ENCODE results near the gene ANK3. TPM values are rescaled to one million over a fixed set of nuclear protein-coding genes. Genes with fewer than 3 reads are reported as not detected.

The ANK3 gene
- total RNA-seq, 1 donor from 2014 or later: 260 TPM

DNA sequence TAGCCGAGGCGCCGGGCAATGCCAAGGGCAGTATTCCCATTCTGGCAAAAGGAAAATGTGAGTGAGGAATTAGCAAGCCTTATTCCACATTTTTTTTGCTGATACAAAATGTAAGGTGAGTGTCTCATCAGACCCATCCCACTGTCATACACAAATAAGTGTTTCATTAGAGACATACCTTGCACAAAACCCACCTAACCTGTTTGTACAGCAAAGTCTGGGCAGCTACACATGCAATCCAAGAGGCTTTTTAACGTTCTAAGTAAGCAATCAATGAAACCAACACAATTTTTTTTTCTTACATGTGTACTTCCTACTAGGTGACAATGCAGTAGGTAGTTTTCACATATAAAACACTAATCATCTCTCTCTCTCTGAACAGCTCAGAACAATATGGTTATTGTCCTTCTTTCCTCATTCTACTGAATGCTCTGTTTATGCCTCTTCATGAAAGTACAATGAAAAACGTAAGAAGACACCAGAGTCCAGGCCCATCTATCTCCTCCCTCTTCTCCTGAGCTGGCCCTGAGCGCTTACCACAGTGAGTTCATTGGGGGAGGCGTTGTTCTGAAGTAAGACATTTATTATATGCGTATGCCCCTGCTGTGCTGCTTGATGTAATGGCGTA is 217.2 kb downstream of the ANK3 start:
- DNase-seq: no peak

DNA sequence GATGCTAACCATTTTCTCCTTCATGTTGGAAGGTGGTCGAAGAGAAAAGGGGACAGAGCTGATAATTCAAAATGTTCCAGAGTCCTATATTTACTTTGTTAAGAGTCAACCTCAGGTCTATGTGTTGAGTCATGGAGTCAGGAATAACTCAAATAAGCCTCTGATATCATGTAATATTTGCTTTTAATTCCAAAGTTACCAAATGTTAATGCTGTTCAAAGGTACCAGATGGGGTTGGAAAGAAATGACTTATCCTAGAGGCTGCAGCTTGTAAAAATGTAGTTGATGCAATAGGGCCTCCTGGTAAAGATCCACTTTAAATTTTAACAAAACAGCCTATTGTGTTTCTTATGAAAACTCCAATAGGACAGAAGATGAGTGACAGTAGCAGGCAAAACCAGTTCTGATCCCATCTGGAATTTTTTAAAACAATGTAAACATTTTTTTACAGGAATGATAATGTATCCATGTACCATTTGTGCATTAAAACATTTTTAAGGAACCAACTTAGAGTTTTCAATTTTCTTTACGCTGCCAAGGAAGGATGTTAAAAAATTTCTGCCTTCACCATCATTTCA is 218.2 kb downstream of the ANK3 start:
- DNase-seq: no peak

DNA sequence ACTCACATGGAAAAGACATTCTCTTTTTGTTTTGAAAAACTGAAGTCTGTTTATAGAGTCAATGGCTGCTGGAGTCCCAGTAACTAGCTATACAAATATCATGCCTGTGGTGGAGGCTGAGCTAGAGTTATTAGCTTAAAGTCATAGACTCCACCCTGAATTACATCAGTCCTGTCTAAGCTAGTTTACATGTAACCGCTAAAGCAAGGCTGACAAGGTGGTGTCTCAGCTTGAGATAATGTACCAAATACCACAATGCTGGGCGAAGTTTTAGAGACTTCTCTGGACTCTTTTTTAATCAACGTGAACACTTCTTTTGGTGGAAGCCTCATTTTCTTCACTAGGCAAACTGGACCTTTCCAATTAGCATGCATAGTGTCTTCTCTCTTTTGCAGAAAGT is 219.4 kb downstream of the ANK3 start:
- no peak for DNase-seq

DNA sequence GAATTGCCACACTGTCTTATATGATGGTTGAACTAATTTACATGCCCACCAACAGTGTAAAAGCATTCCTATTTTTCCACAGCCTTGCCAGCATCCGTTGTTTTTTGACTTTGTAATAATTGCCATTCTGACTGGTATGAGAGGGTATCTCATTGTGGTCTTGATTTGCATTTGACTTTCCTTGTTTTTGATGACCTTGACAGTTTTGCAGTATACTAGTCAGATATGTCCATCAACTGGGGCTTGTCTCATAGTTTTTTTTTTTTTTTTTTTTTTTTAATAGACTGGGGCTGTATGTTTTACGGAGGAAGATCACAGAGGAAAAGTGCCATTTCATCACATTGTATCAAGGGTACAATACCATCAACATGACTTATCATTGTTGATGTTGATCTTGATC is 220.6 kb downstream of the ANK3 start:
- no peak for DNase-seq

DNA sequence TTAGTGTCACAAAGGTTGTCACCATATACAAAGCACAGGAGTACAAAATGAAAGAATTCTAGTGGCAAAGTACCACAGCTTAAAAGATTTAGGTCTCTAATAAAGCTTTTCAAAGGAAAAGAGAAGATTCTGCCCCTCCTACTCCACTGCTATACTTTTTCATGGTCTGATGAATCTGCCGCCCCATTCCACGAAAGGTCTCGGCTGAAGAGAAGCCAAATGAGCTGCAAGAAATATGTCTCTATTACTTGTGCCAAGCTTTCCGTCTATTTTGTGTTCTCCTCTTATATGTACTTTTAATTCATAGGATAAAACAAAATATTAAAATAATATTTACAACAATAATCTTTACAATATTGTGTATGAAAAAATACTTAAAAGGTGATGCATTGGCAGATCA is 222.6 kb downstream of the ANK3 start:
- DNase-seq: no peak

DNA sequence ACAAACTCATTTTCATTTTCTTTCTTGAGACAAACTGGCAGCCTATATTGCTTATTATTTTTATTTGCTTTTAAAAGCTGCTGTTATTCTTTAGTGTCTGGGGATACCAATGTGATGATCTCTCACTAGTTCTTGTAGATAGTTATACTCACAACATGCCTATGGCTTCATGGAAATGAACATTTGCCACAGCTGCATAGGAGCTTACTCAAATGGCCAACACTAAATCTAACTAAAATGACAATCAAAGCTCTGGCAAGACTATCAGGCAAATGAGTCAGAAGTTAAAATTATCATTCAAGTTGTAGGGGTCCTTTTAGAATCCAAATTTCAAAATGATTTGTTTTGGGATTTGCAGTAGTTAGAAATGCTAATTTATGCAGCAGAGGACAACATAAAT is 225.9 kb downstream of the ANK3 start:
- no peak for DNase-seq

DNA sequence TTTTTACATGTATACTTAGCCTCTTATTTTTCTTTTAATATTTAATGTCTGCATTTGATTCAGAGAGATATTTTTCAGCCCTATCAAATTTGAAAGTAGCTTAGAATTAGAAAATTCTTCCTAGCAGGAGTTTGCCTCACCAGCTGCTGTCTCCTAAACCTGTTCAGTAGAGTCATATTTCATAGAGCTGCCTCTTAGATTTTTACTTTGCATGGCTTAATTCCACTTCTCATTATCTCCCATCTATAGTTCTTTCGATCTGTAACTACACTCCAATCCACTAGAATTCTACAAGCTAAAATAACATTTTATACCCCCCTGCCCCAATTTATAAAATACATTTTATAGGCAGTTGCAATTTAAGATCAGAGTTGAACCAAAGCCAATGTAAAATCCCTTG is 227.0 kb downstream of the ANK3 start:
- no peak for DNase-seq

DNA sequence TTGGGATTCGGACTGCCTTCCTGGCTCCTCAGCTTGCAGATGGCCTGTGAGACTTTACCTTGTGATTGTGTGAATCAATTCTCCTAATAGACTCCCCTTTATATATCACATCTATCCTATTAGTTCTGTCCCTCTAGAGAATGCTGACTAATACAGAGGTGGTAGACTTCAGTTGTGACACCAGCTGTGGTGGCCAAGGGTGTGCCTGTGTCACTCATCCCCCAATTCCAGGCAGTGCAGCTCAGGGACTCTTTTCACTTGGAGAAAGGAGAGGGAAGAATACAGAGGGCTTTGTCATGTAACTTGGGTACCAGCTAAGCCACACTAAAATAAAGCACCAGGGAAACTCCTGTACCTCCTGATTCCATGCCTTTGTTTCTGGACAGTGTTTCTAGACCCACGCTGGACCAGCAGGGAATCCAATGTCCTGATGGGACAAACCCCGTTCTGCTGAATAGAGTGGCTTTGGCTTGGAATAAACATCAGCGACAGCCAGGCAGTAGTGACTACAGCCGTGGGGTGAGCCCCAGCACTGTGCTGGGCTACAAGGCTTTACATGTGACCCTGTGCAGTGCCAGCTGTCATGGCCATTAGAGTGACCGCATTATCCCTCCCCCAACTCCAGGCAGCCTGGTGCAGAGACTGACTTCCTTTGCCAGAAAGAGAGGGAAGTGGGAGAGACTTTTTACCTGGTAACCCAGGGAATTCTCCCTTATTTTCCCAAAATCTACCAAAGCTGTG is 233.6 kb downstream of the ANK3 start:
- DNase-seq: peak; percentile 3

DNA sequence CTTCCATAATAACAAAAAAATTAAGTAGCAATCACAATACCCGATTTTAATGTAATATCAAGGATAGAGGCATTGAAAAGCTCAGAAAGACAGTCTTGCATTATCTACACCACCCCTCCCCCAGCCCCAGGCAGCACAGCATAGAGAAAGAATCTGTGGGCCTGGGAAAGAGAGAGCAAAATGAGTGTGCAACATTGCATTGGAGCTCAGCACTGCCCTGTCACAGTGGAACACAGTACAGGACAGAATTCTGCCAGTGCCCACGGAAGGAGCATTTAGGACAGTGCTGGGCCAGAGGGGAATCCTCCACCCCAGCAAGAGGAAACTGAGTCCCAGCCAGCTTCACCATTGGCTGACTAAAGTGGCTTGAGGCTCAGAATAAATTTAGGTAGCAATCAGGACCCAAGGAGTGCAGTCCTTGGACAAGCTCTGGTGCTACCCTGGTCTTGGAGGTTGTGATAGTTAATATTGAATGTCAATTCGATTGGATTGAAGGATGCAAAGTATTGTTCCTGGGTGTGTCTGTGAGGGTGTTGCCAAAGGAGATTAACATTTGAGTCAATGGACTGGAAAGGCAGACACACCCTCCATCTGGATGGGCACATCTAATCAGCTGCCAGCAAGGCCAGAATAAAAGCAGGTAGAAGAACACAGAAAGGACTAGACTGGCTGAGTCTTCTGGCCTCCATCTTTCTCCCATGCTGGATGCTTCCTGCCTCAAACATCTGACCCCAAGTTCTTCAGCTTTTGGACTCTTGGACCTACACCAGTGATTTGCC is 234.4 kb downstream of the ANK3 start:
- DNase-seq: no peak

DNA sequence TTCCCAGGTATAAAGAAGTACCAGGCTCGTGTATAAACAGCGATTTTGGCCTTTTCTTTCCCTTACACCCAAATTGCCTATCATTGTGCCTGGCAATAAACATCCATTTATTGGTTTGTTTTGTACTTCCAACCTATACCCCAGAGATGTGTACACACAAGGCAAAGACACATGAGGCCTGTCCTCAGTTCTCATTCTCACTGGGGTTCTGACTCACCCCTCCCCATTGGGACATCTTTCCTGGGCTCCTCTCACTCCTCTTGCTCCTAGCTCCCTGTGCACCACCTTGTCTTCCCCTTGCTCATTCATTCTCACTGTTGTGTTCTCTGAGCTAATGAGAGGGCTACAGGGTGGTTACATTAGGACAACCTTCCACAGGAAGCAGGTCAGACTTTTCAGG is 240.7 kb downstream of the ANK3 start:
- no peak for DNase-seq

DNA sequence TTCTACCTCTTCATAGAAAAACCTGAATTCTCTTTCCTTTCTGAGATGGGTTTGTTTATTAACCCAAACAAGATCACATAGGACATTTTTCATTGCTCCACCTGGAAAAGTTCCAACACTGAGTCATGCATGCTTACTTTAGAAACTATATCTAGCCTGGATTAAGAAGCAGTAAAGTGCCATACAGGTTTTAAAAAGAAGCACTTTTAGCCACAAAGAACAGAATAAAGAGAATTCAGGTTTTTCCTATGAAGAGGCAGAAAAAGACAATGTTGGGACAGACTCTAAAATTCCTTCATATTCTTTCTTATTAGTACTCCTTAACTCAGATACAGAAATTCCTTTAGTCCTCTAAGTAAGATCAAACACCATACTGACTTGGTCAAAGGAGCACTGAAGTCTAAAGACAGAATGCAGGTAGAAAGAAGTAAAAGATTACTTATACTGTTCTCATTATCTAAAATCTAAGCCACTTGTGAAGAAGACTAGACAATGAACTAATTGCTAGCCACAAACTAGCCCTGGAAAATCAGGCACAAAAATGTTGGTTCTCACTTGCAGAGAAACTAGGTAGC is 241.3 kb downstream of the ANK3 start:
- DNase-seq: no peak

DNA sequence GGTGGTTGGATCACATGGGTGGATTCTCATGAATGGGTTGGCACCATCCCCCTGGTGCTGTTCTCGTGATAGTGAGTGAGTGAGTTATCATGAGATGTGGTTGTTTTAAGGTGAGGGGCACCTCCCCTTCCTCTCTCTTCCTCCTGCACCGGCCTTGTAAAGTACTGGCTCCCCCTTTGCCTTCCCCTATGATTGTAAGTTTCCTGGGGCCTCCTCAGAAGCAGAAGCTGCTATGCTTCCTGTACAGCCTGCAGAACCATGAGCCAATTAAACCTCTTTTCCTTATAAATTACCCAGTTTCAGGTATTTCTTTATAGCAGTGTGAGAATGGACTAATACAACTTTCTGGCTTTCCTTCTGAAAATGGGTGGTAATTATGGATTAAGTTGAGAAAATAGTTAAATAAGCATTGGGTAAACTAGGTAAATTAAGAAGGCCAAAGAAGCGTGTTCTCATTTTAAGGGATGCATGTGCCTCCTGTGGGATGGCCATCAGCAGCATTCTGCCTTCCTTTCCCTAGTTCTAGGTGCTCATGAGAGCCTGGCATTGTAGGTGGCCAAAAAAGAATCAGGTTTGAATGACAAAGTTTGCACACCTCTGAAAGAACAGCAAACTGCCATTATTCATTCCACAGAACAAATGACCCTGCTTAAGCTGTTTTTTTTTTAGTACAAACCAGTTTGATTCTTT is 242.0 kb downstream of the ANK3 start:
- DNase-seq: no peak

DNA sequence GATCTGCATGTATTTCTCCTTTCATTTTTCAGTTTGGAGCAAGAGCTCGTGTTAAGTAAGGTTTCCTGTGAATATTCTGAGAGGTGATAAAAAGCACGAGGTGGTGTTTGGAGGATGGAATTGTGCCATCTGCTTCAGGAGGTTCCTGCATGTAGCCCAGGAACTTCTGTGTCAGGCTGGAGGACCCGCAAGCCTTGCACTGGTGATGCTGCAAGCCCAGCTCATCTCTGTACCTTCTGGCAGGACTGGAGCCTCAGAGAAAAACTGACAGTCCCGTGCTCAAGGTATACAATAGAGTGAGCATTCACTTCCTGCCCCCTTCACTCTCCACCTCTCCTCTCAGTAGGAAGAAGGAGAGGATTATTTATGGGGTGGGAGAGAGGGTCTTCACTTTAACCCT is 242.7 kb downstream of the ANK3 start:
- DNase-seq: no peak

DNA sequence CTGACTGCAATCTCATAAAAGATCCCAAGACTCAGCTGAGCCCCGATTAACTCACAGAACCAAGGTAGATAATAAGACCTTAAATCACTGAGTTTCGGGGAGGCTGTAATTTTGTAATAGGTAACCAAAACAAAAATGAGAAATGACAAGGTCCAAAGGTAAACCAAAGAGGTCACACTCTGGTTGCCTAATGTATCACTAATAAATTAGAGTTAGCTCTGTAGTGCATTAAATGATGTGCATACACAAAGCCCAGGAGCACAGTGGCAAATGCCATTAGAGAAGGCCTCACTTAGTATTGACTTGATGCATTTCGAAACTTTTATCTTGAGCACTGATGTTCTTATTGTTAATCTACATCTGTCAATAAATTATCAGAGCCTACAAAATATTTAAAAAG is 245.6 kb downstream of the ANK3 start:
- no peak for DNase-seq

DNA sequence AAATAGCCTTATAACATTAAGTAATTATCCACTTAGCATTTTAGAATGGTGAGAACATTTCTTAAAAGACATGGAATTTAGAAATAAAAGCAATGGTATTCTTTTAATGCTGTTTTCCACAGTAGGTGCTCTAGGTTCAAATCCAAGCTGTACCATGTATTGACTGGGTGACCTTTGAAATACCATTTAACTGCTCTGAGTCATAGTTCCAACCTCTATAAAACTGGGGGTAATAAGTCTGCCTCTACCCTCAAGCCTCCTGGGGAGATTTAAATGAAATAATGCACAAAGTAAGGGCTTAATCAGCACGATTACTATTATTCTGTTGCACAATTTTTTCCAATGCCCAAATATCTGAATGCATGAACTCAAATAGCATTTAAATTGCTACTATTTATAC is 246.9 kb downstream of the ANK3 start:
- no peak for DNase-seq

DNA sequence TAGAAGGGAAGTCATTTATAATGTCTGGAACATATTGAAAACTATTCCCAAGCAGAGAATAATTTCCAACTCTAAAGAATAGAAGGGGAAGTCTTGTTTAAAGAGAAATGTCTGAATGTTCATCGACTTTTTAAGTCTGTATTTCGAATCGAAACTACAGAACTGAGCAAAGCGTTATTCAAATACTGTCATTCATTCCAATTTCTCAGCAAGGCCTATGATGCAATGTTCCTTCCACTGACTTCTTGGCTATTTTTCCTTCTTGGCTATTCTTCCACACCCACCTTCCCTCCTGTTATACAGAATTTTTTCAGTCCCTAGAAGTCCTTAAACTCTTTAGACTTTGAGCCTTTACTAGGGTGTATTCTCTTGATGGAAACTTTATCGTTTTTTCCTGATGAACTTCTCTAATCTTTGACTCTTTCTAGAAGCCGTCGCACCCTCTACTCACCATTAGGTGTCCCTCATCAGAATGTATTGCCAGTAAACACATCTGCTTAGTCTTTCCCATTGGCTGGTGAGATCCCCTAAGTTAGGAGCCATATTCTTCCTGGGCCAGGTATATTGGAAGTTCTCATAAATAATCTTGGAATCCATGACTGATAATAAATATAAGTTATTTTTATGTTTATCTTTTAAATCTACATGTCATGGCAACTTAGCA is 247.6 kb downstream of the ANK3 start:
- DNase-seq: no peak

DNA sequence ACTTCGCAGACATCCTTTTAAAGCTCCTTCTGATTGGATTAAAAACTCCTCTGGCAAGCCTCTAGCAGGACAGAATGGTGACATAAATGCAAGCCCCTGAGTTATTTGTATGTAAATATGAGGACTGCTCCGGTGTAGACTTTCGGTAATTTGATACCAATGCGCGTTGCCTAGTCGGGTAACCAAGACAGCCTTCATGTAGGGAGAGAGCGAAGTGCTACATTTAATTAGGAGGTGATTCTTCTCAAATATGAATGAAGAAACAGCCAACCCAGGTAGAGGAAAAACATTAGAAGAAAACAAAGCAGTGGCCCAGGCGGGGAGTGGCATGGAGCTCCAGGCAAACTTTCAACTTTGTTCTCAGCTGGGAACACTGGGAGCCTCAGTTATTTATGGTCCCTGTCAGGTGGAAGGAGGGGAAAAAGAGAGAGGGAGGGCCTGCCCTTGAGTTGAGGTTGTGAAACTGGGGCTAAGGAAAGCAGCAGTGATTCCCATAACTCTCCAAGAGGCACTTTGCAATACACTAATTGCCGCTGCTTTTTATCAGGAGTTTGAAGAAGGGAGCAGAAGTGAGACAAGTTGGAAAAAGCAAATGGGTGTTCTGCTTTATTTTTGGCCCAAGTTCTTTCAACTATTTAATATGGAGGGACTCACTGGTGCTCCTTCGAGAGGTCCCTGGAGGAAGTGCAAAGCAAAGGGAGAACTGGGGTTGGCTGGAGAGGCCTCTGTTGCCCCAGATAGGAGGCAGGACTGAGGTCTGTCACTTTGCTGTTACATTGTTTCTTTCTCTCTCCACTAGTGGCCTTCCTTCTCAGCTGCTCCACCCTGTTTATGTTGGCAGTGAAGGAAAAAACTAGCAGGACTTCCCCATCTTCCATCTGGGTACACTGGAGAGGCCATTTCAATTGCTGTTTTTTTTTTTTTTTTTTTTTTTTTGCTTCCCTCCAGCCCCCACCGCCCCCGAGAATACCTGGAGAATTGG is 248.7 kb downstream of the ANK3 start:
- DNase-seq: no peak

DNA sequence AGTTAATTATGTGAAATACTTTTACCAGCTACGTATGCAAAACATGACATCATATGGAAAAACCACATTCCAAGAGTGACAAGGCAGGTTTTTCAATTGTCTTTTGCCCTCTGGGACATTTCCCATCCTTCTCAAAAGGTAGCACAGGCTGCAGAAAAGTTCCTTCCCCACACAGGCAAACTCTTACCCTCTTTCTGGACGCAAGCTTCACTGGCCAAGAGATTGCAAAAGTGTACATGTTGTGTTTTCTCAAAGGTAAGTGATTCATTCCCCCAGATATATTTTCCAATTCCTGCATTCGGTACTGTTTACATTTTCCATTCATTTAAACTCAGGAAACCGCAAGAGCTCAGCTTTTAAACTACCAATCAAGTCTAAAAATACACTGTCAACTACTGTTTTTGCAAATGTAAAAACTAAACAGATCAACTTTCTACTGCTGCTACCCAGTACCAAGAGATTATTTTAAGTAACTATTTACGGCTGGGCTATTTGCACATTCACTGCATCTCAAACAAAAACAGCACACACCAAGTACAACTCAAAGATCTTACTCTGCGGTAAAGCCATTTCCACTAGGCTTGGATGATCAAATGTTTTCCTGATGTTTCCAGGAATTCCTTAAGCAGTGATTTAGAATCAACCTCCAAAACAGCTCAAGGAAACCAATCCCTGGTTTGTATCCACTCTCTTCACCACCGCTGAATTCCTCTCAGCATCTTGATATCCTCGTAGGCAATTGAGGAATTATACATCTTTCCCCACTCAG is 249.7 kb downstream of the ANK3 start:
- DNase-seq: no peak

DNA sequence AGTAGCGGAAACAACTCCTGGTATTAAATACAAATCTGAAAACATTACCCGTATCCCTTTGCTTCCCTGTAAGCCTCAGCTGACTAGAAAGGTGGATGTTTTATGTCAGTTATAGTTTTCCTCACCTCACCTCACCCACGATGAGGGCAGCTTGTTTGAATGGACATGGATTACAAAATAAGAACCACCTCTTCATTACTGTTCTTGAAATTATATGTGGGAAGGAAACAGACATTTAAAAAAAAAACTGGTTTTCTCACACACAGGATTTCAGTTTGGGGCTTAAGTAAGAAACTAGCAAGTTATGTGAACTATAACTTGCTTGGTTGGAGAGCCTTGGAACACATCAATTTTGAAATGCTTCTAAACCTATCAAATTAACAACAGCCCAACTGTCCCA is 250.4 kb downstream of the ANK3 start:
- no peak for DNase-seq

DNA sequence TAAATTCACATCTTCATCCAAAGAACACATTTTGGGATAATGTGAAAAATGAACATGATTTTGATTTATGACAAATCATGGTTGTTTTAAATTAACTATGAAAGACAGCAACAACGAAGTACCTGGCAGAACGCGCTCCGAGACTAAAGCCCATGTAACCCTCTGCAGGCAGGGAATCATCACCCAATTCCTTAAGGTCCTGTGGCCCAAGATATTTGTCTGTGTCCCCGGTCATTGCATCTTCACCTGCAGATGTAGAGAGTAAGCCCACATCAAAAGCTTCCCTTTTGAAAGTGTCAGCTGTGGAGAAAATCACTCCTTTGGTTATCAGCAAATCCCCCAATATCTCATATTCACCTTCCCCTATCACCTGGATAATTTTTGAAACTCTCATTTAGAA is 250.8 kb downstream of the ANK3 start:
- no peak for DNase-seq
